Keratinocyte (primary cell): Measurements from ENCODE around the gene RAB11FIP3.

Experiments used
- CTCF ChIP-seq, 3 experiments: IDR thresholded peaks in 1 of 3; conservative IDR thresholded peaks in 1 of 3; optimal IDR thresholded peaks in 1 of 3; 2 replicates in 2 of 3; 3 replicates in 1 of 3; pipeline versions ENCODE3 to v1.5.1; 2011; ENCODE audit warnings: low read length in 3 of 3, mild to moderate bottlenecking in 3 of 3, moderate library complexity in 2 of 3, control low read depth in 1 of 3, inconsistent platforms in 1 of 3; ENCODE audit not compliant: insufficient read depth in 2 of 3; ENCODE audit errors: extremely low read depth in 1 of 3
- EZH2 ChIP-seq: IDR thresholded peaks from one replicate; pipeline ENCODE4 v1.6.1; 2012; ENCODE audit warnings: inconsistent platforms, mild to moderate bottlenecking, low read length, moderate library complexity

- no peak for TF ChIP-seq CTCF (optimal IDR thresholded peaks at IDR 0.05 in 1 of 3, IDR thresholded peaks at IDR 0.05 in 1 of 3, conservative IDR thresholded peaks at IDR 0.05 in 1 of 3; ENCODE audit: extremely low read depth in 1 of 3, insufficient read depth in 2 of 3, low read length in 3 of 3)
- TF ChIP-seq EZH2 = no peak
These were observed 278 bp downstream of the RAB11FIP3 start for GRCh38 chr16:425740-426114.
